NT2/D1 (cell line): ENCODE results near the gene ATXN1.

Experiments
- SUZ12 ChIP-seq: IDR thresholded peaks from 2 replicates; pipeline ENCODE4 v1.6.1; 2011; ENCODE audit not compliant: insufficient read length, insufficient read depth; ENCODE audit errors: extremely low read depth
- YY1 ChIP-seq: IDR thresholded peaks from 2 replicates; pipeline ENCODE4 v1.6.1; 2011; ENCODE audit not compliant: insufficient read length, insufficient read depth
- ZNF274 ChIP-seq: IDR thresholded peaks from 2 replicates; pipeline ENCODE4 v1.6.1; 2011; ENCODE audit warnings: mild to moderate bottlenecking, low read depth, low read length

GRCh38 chr6:16409531-16410441, 351.5 kb downstream of the ATXN1 start:
- TF ChIP-seq YY1 (no peak), SUZ12 (no peak), ZNF274 (no peak)
